HG02981 (cell line): Measurements from ENCODE around the gene KCNG4.
"Not testable (repeated sequence)": the region's sequence is repeated elsewhere in the genome, so short reads cannot be mapped to it uniquely, and the experiment has no call there.

Source experiments
- ATAC-seq: cut with Tn5 transposase; IDR thresholded peaks from one replicate; pipeline ENCODE4 v1.9.1; 2021; ENCODE audit warnings: mild to moderate bottlenecking, moderate library complexity; ENCODE audit not compliant: unreplicated experiment

Gene KCNG4

DNA sequence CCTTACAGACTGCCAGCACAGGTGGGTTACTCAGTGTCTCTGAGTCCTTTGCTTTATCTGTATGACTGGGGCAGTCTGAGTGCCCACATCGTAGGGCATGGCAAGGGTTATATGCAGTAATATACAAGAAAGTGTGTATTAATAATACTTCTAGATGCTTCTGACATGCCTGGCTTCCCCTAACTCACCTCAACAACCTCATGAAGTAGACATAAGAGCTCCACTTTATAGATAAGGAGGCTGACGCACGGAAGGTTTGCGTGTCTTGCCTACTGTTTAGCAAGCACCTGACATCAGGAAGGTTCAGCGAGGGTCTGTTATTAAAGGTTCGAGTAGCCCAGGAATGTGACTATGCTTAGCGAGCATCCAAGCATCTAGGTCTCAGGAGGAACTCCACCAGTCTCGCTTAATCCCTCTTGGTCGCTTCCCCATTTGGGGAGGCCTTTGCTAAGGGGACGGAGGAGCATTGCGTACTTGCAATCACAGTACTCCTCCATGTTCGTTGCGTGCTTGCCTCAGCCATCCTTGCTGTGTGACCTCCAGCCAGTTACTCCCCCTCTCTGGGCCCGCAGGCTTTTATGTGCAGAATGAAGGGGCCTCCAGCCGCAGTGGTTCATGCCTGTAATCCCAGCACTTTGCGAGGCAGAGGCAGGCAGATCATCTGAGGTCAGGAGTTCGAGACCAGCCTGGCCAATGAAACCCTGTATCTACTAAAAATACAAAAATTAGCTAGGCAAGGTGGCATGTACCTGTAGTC, 1.6 kb downstream of the KCNG4 start:
- no peak for ATAC-seq

DNA sequence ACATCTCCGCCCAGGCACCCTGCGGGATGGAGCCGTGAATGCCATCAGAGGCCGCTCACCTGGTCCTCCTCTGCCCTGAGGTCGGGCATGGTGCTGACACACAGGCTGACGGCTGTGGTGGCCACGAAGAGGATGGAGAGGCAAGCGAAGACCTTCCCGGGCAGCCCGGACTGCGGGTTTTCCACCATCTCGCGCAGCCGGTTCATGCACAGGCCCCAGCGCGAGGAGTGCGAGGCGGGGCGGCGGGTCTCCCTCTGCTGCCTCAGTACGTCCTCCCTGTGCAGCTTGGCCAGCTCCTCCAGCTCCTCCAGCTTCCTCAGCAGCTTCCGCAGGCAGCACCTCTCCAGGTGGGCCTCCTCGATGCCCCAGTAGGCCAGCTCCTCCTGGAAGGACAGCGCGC, 3.1 kb downstream of the KCNG4 start:
- ATAC-seq, result no peak

DNA sequence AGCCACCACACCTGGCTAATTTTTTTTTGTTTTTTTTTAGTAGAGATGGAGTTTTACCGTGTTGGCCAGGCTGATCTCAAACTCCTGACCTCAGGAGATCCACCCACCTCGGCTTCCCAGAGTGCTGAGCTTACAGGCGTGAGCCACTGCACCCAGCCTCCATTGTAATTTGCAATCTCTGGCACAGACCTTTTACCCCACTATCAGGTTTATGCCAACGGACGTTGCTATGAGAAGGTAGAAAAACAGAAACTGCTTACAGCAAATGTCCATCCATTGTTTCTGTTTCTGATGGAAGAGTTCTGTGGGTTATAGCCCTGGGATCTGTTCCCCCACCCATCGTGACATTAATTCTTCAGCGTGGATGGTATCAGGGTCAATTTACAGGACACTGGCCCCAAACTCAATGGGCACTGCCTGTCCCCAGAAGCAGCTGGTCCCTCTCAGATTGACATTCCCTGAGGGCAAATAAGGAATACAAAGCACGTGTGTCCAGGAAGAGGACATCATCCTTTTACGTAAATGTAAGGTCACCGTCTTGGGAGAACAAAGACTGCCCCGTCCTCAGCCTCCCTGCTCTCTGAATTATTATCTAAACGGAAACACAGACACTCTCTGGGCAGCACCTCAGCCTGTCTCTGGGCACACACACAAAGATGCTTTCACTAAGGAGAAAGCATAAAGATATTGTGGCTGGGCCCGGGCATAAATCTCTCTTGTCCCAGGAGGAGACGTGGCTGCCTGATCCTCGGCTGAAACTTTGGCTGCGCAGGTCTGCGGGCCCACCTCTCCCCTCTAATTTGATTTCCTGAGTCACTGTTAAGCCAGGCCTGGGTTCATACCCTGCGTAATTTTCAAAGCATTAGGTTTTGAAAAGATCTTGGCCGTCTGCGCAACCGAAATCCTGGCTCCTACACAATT, 5.2 kb downstream of the KCNG4 start:
- ATAC-seq, result no peak

DNA sequence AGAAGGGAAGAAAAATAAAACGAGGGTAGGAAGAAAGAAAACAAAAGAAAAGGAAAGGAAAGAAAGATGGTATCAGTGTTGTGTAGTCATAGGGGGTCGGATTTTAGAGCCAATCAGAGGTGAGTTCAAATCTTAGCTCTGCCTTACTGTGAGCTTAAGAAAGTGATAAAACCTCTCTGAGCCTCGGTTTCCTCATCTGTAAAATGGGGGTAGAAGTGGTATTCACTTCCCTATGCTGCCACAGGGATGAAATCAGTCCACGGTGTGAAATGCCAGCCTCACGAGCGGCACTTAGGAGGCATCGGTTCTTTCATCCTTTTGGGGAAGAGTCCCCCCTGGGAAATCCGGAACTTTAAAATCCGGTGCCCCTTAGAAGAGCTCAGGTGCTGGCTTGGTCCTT, 6.1 kb downstream of the KCNG4 start:
- no peak for ATAC-seq

DNA sequence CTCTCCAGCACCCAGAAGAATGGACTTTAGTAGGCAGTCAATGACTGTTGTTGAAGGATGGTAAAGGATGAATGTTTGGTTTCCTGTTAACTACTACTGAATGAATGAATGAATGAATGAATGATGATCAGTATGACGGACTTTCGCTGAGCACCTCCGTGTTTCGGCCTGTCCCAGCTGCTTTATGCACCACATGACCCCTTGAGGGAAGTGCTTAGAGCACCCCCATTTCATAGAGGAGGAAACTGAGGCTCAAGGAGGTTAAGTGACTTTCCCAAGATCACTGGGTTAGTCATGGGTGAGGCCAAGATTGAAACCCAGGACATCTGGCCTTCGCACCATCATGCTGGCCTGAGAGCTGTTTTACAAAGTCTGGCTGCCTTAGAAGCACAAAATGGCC, 6.8 kb downstream of the KCNG4 start:
- no peak for ATAC-seq

DNA sequence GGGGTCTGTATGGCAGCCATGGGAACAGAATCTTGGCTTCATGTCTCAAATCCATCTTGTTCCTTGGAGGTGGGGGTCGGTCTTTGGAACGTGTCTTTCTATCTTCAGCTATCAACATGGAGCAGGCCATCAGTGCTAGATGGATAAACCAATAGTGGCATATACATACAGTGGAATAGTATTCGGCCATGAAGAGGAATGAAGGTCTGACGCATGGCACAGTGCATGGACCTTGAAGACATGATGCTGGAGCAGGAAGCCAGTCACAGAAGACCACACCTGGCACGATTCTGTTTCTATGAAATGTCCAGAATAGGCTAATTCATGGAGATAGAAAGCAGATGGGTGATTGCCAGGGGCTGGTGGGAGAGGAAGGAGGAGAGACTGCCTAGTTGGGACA, 7.8 kb downstream of the KCNG4 start:
- no peak for ATAC-seq

DNA sequence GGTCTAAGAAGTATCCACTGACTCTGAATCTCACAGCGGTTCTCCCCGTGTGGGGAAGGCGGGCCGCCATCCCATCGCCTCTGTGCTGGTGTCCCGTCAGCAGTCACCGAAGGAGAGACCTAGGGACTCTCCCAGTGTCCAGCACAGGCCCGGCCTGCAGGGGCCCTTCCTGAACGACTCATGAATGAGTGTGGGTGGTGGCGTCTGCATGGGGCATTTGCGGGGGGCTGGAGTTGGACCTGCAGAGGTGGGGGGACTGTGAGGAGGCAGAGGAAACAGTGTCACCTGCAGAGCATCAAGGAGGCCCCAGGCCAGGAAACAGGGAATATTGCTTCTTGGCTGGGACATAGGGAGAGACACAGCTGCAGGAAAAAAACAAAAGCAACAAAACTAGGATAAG, 10.3 kb downstream of the KCNG4 start:
- ATAC-seq, result no peak

DNA sequence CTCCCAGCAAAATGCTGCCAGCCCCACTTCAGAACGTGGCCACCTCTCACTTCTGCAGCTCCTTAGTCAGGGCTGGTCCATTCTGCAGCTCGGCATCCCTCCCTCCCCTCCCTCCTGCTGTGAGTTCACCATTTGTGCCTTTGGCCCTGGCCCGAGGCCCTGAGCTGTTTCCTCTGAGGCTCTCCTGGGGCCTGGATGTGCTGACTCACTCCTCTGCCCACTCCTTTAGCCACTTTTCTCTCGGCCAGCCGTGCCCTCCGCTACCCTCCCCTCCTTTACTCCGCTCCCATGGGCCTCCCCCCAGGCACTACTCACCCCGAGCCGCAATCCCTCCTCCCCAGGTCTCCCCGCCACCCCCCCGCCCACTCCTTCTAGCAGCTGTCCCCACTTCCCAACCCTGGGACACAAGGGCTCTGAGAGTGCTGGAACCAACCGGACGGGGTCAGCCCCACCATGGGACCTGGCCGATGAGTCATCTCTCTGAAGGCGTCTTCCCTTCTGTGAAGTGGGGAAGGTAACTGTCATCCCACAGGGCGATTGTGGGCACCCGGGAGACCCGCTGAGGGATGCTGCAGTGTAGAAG, 11.5 kb downstream of the KCNG4 start:
- ATAC-seq, result no peak

DNA sequence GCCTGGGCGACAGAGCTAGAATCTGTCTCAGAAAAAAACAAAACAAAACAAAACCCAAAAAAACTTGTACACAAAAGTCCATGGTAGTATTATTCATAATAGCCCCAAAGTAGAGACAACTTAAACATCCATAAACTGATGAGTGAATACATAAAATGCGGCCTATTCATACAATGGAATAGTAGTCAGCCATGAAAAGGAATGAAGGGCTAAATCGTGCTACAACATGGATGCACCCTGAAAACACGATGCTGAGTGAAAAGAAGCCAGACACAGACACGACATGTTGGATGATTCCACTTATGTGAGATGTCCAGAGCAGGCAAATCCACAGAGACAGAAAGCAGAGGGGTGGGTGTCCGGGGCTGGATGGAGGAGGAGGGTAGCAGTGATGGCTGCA, 12.3 kb downstream of the KCNG4 start:
- ATAC-seq, result no peak

DNA sequence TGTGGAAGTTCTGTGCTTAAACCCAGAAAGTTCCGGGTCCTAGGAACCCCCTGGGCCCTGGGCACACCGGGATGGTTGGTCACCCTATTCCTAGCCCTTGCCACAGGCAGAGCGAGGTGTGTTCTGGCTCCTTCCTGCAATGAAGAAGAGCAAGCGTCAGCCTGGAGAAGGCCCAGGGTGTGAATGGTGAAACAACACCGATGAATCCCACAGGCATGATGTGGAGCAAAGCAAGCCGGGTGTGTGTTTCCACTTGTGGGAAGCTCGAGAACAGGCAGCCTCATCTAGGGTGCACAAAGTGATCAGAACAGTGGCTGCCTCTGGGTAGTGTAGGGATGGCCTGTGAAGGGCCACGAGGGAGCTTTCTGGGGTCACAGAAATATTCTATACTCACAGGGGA, 13.8 kb downstream of the KCNG4 start:
- no peak for ATAC-seq

DNA sequence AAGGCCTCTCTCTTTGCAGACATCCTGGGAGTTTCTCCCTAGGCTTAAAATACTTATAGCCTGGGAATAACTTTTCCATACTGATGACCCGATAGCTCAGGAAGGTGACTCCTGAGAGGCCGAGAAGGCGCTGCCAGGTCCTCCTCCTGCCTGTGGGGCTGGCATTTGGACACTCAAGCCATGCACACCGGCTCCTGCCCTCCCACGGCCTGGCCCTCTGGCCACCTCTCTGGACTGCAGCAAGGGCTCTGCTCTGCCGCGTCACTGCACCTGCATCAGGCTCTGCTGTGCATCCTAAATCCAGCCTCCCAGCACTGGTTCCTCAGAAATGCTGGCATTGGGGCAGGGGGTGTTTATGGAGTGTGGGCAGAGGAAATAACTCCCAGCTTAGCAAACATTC, 14.2 kb downstream of the KCNG4 start:
- ATAC-seq, result no peak

DNA sequence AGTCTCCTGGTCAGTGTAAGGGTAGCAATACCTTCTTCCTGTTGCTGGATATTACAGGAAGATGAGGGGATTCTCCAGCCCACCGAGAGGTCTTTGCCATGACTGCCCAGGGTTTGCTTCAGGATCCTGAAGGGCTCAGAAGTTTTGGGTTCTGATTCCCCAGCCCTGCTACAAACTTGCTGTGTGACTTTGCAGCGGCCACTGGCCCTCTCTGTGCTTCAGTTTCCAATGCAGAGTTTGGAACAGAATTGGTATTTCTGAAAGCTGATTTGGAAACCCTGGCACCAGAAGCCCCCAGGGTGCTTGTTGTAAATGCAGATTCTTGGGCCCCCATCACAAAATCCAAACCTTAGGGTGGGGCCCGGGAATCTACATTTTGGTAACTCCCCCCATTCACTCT, 14.7 kb downstream of the KCNG4 start:
- no peak for ATAC-seq

DNA sequence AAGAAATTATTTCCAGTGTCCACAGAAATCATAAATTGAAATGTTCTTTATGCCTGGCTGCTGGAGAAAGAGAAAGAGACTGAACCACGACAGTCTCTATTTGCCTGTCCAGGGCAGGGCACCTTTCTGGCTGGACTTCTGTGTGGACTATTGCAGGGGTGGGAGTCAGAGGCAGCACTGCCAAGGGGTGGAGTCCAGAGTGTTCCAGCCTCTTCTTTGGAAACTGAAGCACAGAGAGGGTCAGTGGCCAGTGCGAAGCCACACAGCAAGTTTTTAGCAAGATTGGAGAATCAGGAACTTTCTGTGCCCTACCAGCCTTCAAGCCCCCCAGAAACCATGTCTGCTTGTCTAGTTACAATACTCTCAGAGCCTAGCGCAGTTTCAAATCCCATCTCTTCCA, 15.3 kb downstream of the KCNG4 start:
- no peak for ATAC-seq

DNA sequence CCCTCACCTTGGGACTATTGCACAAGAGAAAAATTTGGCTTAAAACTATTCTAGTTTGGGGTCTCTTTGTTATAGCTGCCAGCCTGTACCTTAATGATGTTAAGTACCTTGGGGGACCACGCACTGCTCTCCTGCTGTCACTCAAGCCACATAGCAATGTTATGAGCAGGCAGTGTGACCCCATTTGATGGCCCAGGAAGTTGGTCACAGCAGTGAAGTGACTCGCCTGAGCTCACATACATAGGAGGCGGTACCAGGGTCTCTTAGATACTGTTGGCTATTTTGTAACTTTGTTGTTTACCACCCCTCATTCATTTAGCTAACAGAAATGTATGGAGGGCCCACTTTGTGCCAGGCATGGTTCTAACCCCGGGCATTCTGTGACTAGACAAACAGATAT, 16.4 kb downstream of the KCNG4 start:
- ATAC-seq, result no peak

DNA sequence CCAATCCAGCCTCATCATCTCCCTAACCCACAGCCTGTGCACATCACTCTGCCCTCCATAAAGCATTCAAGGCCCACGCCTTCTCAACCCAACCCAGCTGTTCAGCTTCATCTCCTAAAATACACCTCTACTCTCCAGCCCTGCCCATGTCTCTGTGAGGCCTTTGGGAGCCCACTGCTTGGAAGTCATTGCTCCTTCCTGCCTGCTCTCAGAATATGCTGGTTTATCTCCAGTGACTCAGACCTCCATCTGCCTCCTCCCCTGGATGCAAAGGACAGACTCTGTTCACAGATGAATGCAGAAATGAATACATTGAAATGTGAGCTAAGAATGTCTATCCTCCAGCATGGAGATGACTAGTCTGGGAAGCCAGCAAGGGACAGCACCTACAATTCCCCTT, 19.0 kb downstream of the KCNG4 start:
- no peak for ATAC-seq

DNA sequence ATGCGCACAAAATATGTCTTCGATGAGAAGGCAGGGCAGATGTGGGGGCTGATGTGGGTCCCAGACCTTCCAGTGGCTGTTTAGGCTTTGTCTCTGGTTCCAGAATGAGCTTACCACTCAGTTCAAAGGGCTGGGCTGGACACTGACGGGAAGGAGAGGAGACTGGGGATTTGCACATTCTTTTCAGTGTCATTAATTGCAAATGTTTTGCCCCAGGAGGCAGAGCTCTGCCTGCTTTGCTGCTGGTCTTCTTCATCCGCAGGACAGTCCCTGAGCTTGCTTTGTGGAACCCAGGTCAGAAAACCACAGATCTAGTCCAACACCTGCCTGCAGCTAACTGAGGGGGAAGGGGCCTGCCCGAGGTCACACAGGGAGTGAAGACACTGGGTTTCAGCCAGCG, 20.9 kb downstream of the KCNG4 start:
- no peak for ATAC-seq

DNA sequence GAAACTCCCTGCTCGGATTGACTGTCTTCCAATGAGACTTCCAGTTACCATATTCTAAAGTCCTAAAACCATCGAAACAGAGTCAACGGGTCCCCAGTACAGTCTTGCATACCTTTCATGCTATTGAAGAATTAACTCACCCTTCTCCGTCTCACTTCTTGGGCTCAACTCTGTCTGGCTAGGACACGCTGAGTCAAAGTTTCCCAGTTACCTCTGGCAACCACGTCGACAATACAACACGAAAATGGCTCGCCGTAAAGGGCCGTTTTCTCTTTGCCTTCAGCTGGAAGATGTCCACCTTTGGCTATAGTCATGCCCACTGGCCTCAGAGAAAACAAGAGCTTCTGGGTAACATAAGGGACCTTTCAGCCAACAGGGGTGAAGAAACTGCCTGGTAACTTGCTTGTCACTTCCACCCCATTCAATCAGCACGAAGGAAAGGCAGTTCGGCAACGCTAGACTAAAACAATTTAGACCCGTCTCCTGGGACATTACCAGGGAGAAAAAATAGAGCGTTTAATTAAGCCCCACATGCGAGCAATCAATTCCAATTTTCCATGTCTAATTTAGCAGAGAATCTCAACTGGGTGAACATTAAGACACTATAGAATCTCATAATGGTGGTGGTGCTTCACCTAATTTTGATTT, 21.5 kb downstream of the KCNG4 start:
- no peak for ATAC-seq

DNA sequence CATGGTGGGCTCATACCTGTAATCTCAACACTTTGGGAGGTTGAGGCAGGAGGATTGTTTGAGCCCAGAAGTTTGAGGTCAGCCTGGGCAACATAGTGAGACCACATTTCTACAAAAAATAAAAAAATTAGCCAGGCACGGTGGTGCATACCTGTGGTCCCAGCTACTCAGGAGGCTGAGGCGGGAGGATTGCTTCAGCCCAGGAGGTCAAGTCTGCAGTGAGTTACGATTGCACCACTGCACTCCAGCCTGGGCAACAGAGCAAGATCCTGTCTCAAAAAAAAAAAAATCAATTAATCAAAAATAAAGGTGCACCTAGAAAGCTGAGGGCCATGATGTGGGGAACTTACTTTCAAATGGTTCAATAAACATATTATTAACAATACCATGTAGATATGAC, 23.7 kb downstream of the KCNG4 start:
- not testable (repeated sequence) for ATAC-seq

DNA sequence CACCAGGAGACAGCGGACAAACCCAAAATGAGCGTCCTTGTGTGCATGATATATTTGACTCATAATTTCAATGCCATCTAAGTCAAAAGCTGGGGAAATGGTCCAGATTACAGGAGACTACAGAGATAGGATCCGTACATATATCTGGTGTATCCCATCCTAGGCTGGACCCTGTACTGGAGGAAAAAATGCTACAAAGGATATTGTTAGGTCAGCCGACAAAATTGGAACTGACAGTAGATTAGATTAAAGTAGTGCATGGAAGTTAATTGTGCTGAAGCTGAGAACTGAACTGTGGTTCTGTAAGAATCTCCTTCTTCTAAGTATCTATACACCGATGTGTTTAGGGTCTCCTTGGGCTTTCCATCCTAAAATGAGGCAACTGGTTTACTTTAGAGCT, 24.3 kb downstream of the KCNG4 start:
- no peak for ATAC-seq

DNA sequence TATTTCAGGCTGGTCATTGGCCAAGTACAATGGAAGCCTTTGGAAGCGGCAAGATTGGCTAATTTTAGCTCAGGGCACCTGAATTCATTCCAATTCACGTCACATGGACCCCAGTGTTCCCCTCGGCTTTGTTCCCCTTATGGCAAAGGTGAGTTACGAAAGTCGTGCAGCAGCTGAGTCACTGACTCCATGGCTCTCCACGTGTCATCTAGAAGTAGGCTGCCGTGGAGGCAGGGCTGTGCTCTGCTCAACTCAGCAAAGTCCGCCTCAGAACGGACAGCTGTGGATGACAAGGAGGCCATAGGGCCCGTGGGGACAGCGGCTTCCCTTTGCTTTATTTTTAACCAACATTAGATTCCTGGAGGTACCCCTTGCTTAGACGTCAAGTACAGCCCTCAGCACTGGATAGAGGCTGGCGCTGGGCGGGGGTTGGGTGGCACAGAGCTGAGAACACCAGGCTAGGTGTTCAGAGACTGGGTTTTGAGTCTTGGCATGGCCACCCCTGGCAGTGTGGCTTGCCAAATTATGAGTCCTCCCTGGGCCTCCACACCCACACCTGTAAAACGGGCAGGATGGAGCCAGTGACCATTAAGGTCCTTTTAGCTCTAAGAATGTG, 25.3 kb downstream of the KCNG4 start:
- ATAC-seq, result no peak

DNA sequence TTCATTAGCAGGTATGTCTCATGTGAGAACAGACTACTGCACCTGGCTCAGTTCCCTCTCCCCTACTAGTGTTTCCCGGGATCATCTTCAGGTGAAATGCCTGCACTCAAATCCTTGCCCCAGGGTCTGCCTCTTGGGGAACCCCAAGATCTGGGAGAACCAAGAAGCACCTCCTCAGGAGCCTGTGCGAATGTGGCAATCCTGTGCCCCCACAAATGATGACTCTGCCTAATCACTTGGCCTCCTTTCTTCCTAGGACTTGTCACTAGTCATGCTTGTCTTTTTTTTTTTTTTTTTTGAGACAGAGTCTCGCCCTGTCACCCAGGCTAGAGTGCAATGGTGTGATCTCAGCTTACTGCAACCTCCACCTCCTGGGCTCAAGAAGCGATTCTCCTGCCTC, 27.2 kb downstream of the KCNG4 start:
- ATAC-seq, result no peak
